Upper lobe of left lung (tissue), 6 donors: ENCODE results near the gene COPRS. TPM values are rescaled to one million over a fixed set of nuclear protein-coding genes. Genes with fewer than 3 reads are reported as not detected.
"Not testable (repeated sequence)": the region's sequence is repeated elsewhere in the genome, so short reads cannot be mapped to it uniquely, and the experiment has no call there.

Source experiments
- ATAC-seq, 2 donors: fragments of 200-7000 bp; cut with Tn5 transposase; one replicate each; pipeline ENCODE4 v1.9.1; 2022; ENCODE audit warnings: mild to moderate bottlenecking in 2 of 2, moderate library complexity in 2 of 2; ENCODE audit not compliant: low FRiP score in 2 of 2
- DNase-seq, 2 donors: peaks; one replicate each; pipeline ENCODE4 v3.0.0-alpha.2; 2019 to 2020
- H3K27ac ChIP-seq, 4 donors: fragments of 200-600 bp; sonication (generic); one replicate each; pipeline ENCODE4 v1.5.1; 2016 to 2019
- H3K27me3 ChIP-seq, 4 donors: fragments of 200-600 bp; sonication (generic); one replicate each; pipeline ENCODE4 v1.5.1; 2017 to 2019
- H3K36me3 ChIP-seq, 4 donors: fragments of 200-600 bp; sonication (generic); one replicate each; pipeline ENCODE4 v1.5.1; 2016 to 2019
- H3K4me1 ChIP-seq, 4 donors: fragments of 200-600 bp; sonication (generic); one replicate each; pipeline ENCODE4 v1.5.1; 2018 to 2019
- H3K4me3 ChIP-seq, 4 donors: fragments of 200-600 bp; sonication (generic); one replicate each; pipeline ENCODE4 v1.5.1; 2017 to 2019; ENCODE audit warnings: mild to moderate bottlenecking in 2 of 4, moderate library complexity in 1 of 4
- H3K9me3 ChIP-seq, 4 donors: fragments of 200-600 bp; sonication (generic); one replicate each; pipeline ENCODE4 v1.5.1; 2018 to 2019
- CTCF ChIP-seq, 6 experiments: fragments of 450-650 bp in 4 of 6; fragments of 200-600 bp in 2 of 6; sonication (generic) in 2 of 6; IDR thresholded peaks; one replicate each; pipeline ENCODE4 v1.5.1; 2016 to 2019; ENCODE audit warnings: antibody characterized with exemption in 6 of 6
- EP300 ChIP-seq, 4 donors: sonication (generic); formaldehyde crosslinking; IDR thresholded peaks; one replicate each; pipeline ENCODE4 v1.5.1; 2017; ENCODE audit warnings: antibody characterized with exemption in 4 of 4, control low read depth in 2 of 4
- POLR2A ChIP-seq, 4 donors: fragments of 450-650 bp; IDR thresholded peaks; one replicate each; pipeline ENCODE4 v1.5.1; 2016 to 2017; ENCODE audit warnings: antibody characterized with exemption in 4 of 4, mild to moderate bottlenecking in 2 of 4
- POLR2AphosphoS5 ChIP-seq, 2 donors: sonication (generic); formaldehyde crosslinking; IDR thresholded peaks; one replicate each; pipeline ENCODE4 v1.5.1; 2017; ENCODE audit warnings: antibody characterized with exemption in 2 of 2
- WGBS, 2 donors: methylation state at CpG; one replicate each; pipeline ENCODE4 v1.1.5; 2017 to 2018; 5-methylcytosine and 5-hydroxymethylcytosine counted together
- total RNA-seq, 6 donors: library from RNA; depleted of rRNA in 4 of 6; stranded (reverse); fragments of >200 nt in 4 of 6; gene quantifications; one replicate each; pipeline versions ENCODE4 v1.1.0 to v1.2.1, GENCODE V29; 2016 to 2021
- donor health status: DM: no; HTN: no; CAD: no; lungs with moderate emphysema.
- donor health status: DM: no; HTN: yes; CAD: no; lungs with severe emphysema.

The COPRS gene
- total RNA-seq, 6 donors from 2014 or later = 13.6 to 84.8 (median 44.1) TPM

GRCh38 chr17:31819578-31819977 is 39.5 kb downstream of the COPRS start:
- Histone ChIP-seq H3K27ac (no peak overlapping the region), H3K4me3 (no peak overlapping the region), H3K27me3 (no peaks in the 10 kb centered on the region), H3K36me3 (no peaks in the 10 kb centered on the region), H3K4me1 (no peaks in the 10 kb centered on the region), H3K9me3 (no peaks in the 10 kb centered on the region)
- WGBS, 2 donors = 94 to 95% methylated on average over 5 of the region's 5 CpGs
- TF ChIP-seq CTCF (IDR thresholded peaks at IDR 0.05) = no peak
- no peak for TF ChIP-seq POLR2AphosphoS5 (IDR thresholded peaks at IDR 0.05)
- TF ChIP-seq EP300 (IDR thresholded peaks at IDR 0.05) = no peak
- no peak for TF ChIP-seq POLR2A (IDR thresholded peaks at IDR 0.05)
- ATAC-seq = no peak
- no peak for DNase-seq

DNA sequence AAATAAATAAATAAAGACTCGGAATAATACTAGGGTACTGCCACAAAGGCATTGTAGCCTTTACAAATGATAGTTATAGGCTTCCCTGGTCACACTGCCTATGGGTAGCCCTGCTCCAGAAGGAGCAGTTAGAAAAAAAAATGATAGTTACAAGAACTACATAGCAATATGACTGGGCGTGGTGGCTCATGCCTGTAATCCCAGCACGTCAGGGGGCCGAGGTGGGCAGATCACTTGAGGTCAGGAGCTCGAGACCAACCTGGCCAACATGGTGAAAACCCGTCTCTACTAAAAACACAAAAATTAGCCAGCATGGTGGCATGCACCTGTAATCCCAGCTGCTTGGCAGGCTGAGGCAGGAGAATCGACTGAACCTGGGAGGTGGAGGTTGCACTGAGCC is 40.2 kb downstream of the COPRS start:
- not testable (repeated sequence) for ATAC-seq, H3K27ac ChIP-seq, H3K4me1 ChIP-seq, H3K36me3 ChIP-seq, DNase-seq, H3K27me3 ChIP-seq, H3K4me3 ChIP-seq, H3K9me3 ChIP-seq
- whole genome bisulfite sequencing, 2 donors = 93 to 95% methylated on average over 7 of the region's 7 CpGs

GRCh38 chr17:31815212-31815730 is 43.8 kb downstream of the COPRS start:
- Histone ChIP-seq H3K9me3 (no peaks in the 10 kb centered on the region), H3K27ac (no peak overlapping the region), H3K4me1 (peaks cover 0 to 7% (median 5%) of the 10 kb centered on the region in 4 donors), H3K36me3 (no peaks in the 10 kb centered on the region), H3K4me3 (no peak overlapping the region), H3K27me3 (no peaks in the 10 kb centered on the region)
- ATAC-seq (no peak), DNase-seq (no peak)
- TF ChIP-seq POLR2AphosphoS5 (IDR thresholded peaks at IDR 0.05) (no peak), CTCF (IDR thresholded peaks at IDR 0.05) (no peak), EP300 (IDR thresholded peaks at IDR 0.05) (no peak), POLR2A (IDR thresholded peaks at IDR 0.05) (no peak)
- WGBS, 2 donors = 80 to 81% methylated on average over 5 of the region's 5 CpGs

DNA sequence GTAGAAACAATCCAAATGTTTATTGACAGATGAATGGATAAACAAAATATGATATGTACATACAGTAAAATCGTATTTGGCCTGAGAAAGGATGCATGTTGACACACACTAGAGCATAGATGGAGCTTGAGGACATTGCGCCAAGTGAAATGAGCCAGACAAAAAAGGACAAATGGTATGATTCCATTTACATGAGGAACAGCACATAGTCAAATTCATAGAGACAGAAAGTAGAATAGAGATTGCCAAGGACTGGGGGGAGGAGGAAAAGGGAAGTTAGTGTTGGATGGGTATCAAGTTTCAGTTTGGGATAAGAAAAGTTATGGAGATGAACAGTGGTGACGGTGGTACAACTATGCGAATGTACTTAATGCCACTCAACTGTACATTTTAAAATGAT is 47.9 kb downstream of the COPRS start:
- H3K27ac ChIP-seq = no peak overlapping the region
- H3K9me3 ChIP-seq = no peaks in the 10 kb centered on the region
- TF ChIP-seq EP300 (IDR thresholded peaks at IDR 0.05) = no peak
- no peak for TF ChIP-seq POLR2AphosphoS5 (IDR thresholded peaks at IDR 0.05)
- no peak for TF ChIP-seq CTCF (IDR thresholded peaks at IDR 0.05)
- TF ChIP-seq POLR2A (IDR thresholded peaks at IDR 0.05) = no peak
- H3K27me3 ChIP-seq = no peaks in the 10 kb centered on the region
- 43 to 55% methylated on average over 4 of the region's 4 CpGs for WGBS, 2 donors
- no peak for ATAC-seq
- no peak overlapping the region for H3K4me3 ChIP-seq
- no peaks in the 10 kb centered on the region for H3K36me3 ChIP-seq
- DNase-seq = no peak
- peaks cover 0 to 7% (median 5%) of the 10 kb centered on the region in 4 donors for H3K4me1 ChIP-seq

DNA sequence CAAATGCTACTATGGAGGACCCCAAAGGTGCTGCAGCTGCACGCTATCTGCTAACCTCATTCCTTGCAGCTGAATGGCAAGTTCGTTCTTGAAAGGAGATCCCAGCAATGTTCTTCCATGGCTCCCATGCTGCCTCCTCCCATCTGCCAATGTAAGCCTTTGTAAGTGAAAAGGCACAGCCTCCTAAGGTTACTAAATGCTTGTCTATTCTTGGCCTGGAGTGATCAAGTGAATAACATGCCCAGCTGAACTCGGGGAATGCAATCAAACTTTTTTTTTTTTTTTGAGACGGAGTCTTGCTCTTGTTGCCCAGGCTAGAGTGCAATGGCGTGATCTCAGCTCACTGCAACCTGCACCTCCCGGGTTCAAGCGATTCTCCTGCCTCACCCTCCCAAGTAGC is 49.2 kb downstream of the COPRS start:
- 82 to 89% methylated on average over 7 of the region's 7 CpGs for WGBS, 2 donors
- not testable (repeated sequence) for H3K27ac ChIP-seq, ATAC-seq, H3K9me3 ChIP-seq, H3K4me3 ChIP-seq, DNase-seq, H3K36me3 ChIP-seq, H3K27me3 ChIP-seq, H3K4me1 ChIP-seq

DNA sequence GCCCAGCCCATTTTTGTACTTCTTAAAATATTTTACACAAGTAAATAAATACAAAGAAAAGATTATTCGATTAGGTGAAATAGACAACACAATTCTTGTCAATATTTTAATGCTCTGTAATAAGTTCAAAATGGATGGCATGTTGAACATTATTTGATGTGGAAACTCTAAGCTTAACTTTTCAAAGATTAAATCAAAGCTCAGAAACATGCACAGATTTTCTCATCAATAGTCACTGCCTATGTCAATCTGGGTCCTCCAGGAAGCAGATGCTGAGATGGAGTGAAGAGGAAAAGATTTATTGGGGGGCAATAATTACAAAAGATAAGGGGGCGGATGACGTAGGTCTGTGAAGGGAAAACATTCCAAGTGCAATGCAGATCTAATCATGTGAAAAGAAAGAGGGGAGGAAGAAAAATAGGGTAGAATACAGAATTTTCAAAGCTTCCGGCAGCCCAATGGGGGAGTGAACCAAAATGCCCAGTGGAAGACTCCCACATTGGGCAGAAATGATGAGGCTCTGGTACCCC is 50.5 kb downstream of the COPRS start:
- H3K4me1 ChIP-seq = peaks cover 0 to 7% (median 5%) of the 10 kb centered on the region in 4 donors
- no peaks in the 10 kb centered on the region for H3K36me3 ChIP-seq
- H3K9me3 ChIP-seq = no peaks in the 10 kb centered on the region
- H3K4me3 ChIP-seq = no peak overlapping the region
- WGBS, 2 donors = 90 to 92% methylated on average over 4 of the region's 4 CpGs
- H3K27me3 ChIP-seq = no peaks in the 10 kb centered on the region
- ATAC-seq = no peak
- TF ChIP-seq EP300 (IDR thresholded peaks at IDR 0.05) (no peak), CTCF (IDR thresholded peaks at IDR 0.05) (no peak), POLR2A (IDR thresholded peaks at IDR 0.05) (no peak), POLR2AphosphoS5 (IDR thresholded peaks at IDR 0.05) (no peak)
- no peak for DNase-seq
- H3K27ac ChIP-seq = no peak overlapping the region
